ENCODE measurements around the gene LRWD1.
A peak's percentile ranks its signal among the peaks of the same experiment; 100 is the strongest.
"Not testable (repeated sequence)": the region's sequence is repeated elsewhere in the genome, so short reads cannot be mapped to it uniquely, and the experiment has no call there.

Gene LRWD1

DNA sequence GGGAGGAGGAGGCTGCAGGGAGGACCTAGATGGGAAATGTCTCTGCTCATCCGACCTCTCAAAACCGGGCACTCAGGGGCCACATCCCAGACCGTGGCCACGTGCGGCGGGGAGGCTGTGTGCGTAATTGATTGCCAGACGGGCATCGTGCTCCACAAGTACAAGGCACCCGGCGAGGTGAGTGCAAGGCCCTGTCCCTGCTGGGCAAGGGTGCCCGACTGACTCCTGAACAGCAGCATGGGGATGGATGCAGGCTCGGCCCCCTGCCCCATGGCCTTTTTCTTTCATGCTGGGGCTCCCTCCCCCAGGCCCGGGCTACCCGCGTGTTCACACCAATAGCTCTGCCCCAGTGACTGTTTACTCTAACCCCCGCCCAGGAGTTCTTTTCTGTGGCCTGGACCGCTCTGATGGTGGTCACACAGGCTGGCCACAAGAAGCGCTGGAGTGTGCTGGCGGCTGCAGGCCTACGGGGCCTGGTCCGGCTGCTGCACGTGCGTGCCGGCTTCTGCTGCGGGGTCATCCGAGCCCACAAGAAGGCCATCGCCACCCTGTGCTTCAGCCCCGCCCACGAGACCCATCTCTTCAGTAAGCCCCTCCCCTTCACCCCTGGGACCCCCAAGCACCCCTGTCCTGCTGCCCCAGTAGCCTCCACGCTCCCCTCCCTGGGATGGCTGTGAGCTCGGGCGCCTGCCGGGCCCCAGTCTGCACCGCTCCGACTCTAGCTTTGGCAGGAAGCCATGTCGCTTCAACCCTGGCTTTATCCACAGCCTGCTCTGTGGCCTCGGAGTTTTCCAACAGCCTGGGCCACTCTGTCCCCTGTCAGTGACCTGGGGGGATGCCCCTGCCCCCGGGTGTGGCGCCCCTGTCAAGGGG is 3.9 kb downstream of the LRWD1 start:
- no peak for DNase-seq (ENCODE audit: low read depth)

DNA sequence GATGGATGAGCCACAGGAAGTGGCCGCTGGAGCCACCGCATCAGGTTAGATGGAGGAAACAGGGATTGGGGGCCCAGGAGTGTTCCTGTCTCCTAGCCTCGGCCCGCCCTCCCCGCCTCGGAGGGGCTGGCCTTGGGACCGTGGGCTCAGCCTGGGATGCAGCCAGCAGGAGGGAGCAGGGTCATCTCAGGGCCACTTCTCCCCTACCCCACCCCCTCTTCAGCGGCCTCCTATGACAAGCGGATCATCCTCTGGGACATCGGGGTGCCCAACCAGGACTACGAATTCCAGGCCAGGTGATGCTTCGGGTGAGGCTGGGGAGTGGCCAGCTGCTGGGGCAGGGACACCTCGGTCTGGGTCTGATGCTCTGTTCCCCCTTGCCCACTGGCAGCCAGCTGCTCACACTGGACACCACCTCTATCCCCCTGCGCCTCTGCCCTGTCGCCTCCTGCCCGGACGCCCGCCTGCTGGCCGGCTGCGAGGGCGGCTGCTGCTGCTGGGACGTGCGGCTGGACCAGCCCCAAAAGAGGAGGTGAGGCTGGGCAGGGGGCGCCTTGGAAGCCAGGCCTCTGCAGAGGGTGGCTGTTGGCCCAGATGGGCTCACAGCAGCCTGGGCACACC is 4.7 kb downstream of the LRWD1 start:
- no peak for DNase-seq (ENCODE audit: low read depth)

DNA sequence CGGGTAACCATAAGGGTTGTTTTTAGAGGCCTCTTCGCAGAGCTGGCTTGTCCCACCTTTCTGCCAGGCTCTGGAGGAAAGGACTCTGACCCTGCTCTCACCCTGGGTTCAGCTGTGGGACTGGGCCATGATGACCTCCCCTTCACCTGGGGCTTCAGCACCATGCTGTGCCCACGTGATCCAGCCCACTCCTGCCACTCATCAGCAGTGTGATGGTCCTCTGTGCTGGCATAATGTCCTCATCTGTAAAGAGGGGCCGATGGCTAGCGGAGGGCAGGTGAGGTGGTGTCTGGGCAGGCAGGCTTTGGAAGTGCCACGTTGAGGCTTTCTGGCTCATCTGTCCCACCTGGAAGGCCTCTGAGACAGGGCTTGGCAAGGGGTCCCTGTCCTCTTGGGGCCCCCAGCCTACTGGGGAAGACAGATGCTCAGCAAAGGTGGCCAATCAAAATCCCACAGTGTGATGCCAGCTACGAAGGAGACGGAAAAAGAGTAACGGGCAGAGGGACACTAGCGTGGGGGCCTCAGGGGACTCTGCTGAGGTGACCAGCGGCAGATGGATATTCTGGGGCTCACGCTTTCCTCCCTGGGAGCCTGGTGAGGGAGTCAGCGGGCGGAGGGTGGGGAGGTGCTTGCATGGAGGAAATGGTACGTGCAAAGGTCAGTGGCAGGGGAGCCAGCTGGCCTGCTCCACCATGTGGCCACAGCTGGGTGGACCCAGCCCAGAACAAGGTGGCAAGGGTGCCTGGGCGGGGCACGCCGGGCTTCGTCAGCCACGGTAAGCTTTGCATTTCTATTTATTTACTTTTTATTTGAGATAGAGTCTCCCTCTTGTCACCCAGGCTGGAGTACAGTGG is 5.4 kb downstream of the LRWD1 start:
- no peak for DNase-seq (ENCODE audit: low read depth)

DNA sequence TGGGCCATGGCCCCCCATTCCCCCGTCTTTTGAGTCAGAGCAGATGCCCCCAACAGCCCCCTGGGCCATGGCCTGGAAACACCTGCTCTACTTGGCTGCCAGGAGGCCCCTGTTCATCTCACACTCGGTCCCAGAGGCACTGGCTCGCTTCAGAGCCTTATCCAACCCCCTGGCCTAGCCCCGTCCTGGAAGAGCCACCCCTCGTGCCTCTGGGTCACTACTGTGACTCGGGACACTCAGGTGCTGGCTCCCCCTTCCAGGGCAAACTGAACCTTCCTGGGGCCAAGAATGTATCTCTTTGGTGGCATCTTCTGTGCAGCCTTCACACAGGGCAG is 7.0 kb downstream of the LRWD1 start:
- DNase-seq (ENCODE audit: low read depth), result no peak

DNA sequence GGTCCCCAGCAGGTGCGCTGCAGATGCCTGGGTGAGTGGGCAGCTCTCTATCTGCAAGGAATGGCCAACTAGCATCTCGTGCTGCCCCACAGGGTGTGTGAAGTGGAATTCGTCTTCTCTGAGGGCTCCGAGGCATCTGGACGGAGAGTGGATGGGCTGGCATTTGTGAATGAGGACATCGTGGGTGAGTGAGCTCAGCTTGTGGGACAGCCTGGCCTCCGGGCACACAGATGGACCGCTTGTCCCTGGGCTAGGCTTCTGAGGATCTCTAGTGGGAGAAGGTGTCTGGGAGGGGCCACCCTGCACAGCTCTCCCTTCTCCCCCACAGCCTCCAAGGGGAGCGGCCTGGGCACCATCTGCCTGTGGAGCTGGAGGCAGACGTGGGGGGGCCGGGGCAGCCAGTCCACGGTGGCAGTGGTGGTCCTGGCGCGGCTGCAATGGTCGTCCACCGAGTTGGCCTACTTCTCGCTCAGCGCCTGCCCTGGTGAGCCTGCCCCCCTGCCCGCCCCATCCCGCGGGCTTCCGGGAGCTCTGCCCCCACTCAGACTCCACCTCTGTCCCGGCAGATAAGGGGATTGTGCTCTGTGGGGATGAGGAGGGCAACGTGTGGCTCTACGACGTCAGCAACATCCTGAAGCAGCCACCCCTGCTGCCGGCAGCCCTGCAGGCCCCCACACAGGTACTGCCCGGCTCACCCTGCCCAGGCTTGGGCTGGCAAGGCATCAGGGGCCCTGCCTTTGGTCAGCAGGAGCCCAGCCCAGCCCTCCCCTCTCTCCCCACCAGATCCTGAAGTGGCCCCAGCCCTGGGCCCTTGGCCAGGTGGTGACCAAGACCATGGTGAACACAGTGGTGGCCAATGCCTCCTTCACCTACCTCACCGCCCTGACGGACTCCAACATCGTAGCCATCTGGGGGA is 7.6 kb downstream of the LRWD1 start:
- no peak for DNase-seq (ENCODE audit: low read depth)

DNA sequence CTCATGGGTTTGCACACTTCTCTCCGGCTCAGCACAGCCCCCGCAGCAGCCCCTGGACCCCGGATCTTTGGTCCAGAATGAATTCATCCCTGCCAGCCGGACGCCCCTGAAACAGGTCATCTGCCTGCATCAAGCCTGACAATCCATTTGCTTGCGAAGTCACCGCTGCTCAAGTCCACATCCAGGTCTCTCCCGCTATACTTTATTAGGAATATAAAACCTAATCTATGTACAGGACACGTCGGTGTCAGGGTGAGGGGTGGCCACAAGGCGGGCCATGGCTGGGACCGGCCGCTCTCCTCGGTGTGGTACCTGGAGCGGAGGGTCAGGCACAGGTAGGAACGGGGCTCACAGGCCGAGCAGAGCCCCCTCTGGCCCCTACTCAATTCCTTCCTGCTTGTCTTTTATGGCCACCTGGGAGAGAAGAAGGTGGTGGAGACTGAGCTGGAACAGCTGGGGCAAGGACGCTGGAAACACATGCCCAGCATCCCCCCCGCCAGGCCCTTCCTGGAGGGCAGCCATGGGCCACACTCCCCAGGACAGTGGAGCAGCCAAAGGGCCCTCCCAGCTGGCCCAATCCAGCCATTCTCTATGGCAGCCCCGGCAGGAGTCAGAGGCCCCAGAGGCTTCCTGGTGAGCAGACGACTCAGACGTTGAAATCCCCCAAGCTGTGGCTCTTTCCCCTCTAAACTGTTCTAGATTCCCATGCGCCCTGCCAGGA is 8.6 kb downstream of the LRWD1 start:
- DNase-seq (ENCODE audit: low read depth), result no peak

DNA sequence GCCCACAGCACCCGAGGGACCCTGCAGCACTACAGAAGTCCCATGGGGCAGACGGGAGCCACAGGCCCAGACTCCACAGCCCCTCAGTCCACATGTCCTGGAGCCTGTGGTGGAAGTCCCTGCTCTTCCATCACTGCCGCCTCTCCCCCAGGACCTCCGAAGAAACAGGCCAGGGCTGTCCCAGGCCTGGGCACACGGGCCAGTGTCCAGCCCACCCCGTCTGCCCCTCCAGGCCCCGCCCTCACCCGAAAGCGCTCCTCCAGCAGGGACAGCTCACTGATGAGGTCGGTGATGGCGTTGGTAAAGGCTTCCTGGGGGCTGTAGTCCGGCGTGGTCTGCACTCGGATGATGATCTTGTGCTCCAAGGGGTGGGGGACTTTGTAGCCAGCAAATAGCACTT is 9.3 kb downstream of the LRWD1 start:
- DNase-seq (ENCODE audit: low read depth), result not testable (repeated sequence)

DNA sequence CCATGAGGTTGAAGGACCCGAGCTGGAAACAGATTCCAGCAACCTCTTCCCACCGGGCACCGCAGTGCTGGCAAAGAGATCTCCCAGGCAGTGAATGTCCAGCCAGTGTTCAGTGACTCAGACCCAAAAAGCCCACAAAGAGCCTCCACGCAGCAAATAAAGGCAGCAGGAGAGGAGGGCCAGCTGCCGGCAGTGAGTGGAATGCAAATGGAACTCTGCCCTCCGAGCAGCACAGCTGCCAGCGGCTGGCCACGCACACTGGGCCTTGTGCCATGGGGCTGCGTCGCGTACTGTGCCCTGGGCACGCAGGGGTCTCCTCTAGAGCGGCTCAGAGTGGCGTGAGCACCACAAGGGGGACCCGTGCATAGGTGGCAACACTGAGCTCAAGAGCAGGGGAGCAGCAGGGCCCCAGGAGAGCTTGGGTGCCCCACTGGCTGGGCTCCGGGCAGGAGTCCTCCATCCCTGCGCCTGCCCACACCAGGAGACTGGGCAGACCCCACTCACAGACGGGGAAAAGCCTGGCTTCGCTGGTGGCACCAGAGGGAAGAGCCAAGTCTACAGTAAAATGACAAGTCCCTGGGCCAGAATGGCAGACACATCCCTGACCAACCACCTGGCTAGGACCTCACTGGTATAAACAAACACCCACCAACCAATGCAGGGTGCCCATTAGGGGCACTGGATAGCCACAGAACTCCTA is 10.1 kb downstream of the LRWD1 start:
- not testable (repeated sequence) for DNase-seq (ENCODE audit: low read depth)

DNA sequence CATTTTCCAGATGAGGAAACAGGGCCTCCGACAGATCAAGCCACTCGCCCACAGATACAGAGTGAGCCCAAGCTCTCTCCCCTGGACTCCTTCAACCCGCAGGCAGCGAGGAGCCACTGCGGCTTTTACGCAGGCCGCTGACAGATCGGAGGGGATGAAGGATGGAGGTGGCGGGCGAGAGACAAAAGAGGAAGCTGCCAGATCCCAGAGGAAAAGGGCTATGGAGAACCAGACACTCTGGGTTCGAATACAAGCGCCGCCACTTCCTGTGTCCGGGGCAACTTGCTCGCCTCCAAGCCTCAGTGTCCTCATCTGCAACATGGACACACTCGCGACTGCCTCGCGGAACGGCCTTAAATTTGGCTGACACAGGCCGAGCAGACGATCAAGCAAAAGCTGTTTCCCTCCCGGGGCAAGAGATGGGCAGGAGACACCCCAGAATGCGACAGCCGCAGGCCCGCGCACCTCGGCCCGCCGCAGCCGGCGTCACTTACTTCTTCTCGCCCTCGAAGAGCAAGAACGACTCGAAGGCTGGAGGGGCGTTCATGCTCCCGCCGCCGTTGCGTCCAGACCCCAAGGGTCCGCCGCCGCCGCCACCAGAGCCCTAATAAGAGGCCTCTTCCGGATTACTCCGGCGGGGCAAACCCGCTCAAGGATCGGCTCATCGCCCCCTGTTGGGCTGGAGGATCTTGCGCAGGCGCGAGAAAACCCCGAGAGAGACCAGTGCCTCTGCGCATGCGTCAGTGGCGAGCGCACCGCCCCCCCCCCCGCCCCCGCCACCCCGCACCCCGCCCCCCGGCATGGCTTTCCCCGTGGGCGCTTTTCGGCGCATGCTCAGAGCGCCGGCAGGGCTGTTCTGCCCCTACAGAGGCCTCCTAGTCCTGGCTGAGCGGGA is 13.8 kb downstream of the LRWD1 start, which contains the start of gene POLR2J:
Gene POLR2J (minus strand): TSS at position 609 of the 895 bp plus-strand sequence. CDS start 62 bp downstream, at position 547.
- peak; percentile 71 for DNase-seq (ENCODE audit: low read depth)

DNA sequence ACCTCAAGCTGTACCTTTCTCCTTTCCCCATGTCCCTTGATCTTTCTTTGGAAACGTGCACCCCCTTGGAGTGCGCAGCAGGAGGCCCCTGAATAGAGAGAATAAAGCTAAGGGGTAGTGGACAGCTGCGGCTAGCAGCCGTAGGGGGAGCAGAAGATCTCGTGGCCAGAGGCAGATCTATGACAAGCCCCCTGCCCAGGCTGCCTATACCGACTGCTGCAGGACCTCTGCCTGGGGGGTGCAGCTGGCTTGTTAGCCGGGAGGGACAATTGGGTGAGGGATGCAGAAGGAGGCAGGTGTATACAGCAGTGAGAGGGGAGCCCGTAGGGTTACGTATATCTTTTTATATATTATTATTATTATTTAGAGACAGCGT is 14.4 kb downstream of the LRWD1 start:
- DNase-seq (ENCODE audit: low read depth), result not testable (repeated sequence)

DNA sequence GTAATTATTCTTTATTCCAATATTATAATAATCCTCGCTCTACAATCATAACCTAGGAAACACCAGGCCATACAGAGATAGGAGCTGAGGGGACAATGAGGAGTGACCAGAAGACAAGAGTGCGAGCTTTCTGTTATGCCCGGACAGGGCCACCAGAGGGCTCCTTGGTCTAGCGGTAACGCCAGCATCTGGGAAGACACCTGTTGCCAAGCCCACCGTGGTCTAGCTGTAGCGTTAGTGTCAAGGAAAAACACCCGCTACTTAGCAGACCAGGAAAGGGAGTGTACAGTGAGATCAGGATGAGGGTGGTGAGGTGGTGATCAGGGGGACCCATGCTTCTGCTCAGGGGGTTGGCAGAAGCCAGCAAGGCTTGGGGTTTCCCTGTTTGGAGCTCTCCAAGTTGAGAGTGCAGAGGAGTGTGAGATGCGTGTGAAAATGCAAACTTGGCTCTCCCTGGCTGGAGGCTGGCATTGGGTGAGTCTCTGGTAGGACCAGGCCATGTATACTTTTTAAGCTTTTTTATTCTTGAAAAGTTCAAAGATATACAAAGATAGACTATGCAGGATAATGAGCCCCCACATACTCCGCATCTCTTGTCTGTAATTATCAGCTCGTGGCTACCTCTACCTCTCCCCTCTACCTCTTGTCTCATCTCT is 15.3 kb downstream of the LRWD1 start:
- not testable (repeated sequence) for DNase-seq (ENCODE audit: low read depth)

DNA sequence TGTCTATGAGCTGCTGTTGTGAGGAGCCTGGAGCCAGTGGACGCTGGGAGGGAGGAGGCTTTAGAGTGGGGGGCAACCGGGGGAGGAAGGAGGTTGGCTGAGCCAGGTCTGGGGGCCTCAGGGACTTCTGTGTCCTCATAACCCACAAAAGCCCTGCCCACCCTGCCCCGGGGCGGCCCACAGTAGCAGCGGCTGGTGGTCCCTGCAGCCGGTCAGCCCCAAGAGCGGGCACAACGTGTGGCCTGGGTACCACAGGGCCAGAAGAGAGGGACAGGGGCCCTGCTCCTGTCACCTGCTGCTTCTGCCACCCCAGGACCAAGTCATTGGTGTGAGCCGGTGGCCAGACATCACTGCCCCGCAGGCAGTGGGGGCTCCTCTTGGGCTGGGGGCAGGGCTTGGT is 17.2 kb downstream of the LRWD1 start:
- not testable (repeated sequence) for DNase-seq (ENCODE audit: low read depth)

DNA sequence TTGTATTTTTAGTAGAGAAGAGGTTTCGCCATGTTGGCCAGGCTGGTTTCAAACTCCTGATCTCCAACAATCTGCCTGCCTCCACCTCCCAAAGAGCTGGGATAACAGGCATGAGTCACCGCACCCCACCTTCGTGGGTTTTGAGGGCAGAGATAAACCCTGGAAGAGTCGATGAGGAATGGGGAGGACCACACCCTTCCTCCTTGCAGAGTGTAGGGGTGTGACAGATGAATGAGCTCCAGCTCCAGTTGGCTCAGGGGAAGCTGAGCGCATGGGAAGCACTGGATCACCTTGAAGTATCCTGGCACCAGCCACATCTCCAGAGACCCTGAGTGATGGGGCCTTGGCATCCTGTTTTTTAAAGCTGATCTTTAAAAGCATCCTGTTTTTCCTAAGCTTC is 19.5 kb downstream of the LRWD1 start:
- not testable (repeated sequence) for DNase-seq (ENCODE audit: low read depth)

DNA sequence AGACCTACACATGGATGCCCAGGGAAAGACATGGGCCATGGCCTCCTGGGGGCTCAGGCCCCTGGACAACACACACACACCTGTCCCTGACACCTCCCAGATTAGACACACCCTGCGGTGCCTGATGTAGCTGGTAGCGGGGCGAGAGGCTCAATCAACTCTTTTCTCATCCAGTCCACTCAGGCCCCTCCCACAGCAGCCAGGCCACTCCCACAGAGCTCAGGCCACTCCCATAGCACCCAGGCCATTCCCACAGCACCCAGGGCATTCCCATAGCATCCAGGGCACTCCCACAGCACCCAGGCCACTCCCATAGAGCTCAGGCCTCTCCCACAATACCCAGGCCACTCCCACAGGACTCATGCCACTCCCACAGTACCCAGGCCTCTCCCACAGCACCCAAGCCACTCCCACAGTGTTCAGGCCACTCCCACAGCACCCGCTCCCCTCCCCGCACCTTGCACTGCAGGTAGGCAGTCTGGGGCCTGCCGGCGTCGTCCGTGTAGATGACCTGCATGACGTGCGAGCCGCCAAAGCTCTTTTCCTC is 25.8 kb downstream of the LRWD1 start:
- not testable (repeated sequence) for DNase-seq (ENCODE audit: low read depth)

DNA sequence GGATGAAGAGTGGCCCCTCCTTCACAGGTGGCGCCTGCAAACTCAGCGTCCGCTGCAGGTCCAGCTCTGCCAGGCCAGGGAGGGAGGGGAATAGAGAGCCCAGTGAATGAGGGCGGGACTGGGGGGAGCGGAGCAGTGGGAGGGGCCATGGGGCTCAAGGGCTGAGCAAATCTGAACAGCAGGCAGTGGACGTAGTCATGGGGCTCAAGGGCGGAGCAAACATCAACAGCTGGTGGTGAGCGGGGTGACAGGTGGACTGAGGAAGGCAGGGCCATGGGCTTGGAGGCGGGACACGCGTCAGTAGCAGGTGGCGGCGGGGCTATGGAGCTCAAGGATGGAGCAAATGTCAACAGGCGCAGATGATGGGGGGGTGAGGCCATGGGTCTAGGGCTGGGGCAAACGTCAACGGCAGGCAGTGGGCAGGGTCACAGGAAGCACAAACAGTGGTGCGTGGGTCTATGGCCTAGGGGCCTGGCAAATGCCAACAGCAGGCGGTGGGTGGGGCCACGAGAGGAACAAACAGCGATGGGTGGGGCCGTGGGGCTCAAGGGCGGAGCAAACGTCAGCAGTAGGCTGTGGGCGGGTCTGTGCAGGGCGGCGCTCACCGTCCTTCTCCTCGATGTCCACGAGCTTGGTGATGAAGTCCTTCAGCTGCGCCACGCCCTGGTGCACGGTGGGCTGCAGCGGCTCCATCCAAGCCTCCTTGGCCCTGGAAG is 28.6 kb downstream of the LRWD1 start:
- not testable (repeated sequence) for DNase-seq (ENCODE audit: low read depth)

DNA sequence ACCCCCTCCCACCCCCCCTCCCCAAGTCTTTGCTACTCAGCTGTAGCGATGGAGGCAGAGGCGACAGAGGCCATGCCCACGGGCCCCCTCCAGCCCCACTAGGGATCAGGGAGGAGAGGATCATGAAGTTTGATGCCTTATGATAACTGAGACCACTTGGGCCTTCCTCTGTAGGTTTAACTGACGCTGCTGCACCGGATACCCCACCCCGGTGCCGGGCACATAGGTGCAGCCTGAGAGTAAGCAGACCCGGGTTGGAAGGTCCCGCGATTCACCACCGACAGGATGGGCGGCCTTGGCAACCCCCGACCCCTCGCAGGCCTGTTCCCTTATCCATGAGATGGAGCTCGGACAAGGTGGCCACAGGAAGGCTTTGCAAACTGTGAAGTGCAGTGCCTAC is 29.2 kb downstream of the LRWD1 start:
- DNase-seq (ENCODE audit: low read depth), result not testable (repeated sequence)

DNA sequence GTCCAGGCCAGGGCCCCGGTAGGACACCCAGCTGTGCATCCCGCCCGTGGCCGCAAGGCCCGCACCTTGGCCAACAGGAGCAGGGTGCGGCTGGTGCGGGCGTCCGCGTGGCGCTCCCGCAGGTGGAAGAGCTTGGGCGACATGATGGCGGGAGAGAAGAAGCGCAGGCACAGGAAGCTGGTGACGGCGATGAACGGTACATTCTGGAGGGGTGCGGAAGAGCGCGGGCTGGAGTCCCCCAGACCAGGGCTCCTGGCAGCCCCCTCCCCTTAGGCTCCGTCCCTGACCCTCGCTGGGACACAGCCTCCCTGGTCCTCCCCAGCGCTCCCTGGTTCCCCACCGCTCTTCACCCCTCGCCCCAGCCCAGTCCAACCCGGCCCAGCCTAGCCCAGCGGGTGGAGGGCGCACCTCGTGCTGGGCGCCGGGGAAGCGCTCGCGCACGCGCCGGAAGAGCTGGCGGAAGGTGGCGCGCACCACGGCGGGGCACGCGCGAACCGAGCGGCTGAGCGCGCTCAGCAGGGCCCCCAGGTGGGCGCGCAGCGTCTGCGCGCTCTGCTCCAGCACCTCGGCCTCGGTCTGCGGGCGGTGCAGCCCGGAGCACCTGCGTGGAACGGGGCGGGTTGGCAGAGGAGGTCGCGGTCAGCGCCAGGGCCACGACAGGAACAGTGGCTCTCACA is 29.8 kb downstream of the LRWD1 start:
- not testable (repeated sequence) for DNase-seq (ENCODE audit: low read depth)

All from stimulated activated CD8-positive, alpha-beta memory T cell treated with anti-CD3 and anti-CD28 coated beads, Interleukin-15, amount 100 ng/mL, for 24 hours (primary cell).